Spleen (tissue), 7 donors: ENCODE results near the gene MOXD1.

ENCODE experiments used
- CTCF ChIP-seq, 11 experiments: fragments of 200-600 bp in 7 of 11; fragments of 450-650 bp in 4 of 11; sonication (generic) in 4 of 11; IDR thresholded peaks in 8 of 11; conservative IDR thresholded peaks in 3 of 11; 1 replicate in 7 of 11; 2 replicates in 4 of 11; pipeline versions ENCODE4 v1.4.0 to v1.8.0; 2016 to 2021; ENCODE audit warnings: antibody characterized with exemption in 11 of 11, inconsistent platforms in 4 of 11, mild to moderate bottlenecking in 1 of 11
- POLR2A ChIP-seq, 3 donors: fragments of 450-650 bp; IDR thresholded peaks; one replicate each; pipeline ENCODE4 v1.5.1; 2017; ENCODE audit warnings: antibody characterized with exemption in 3 of 3, mild to moderate bottlenecking in 1 of 3
- POLR2AphosphoS5 ChIP-seq, 3 donors: sonication (generic); formaldehyde crosslinking; IDR thresholded peaks; one replicate each; pipeline ENCODE4 v1.5.1; 2017; ENCODE audit warnings: antibody characterized with exemption in 3 of 3
- donor health status: DM: no; HTN: no; CAD: no; lungs with moderate emphysema.
- donor health status: DM: no; HTN: no; CAD: no.
- donor health status: DM: no; HTN: no; CAD: no.

DNA sequence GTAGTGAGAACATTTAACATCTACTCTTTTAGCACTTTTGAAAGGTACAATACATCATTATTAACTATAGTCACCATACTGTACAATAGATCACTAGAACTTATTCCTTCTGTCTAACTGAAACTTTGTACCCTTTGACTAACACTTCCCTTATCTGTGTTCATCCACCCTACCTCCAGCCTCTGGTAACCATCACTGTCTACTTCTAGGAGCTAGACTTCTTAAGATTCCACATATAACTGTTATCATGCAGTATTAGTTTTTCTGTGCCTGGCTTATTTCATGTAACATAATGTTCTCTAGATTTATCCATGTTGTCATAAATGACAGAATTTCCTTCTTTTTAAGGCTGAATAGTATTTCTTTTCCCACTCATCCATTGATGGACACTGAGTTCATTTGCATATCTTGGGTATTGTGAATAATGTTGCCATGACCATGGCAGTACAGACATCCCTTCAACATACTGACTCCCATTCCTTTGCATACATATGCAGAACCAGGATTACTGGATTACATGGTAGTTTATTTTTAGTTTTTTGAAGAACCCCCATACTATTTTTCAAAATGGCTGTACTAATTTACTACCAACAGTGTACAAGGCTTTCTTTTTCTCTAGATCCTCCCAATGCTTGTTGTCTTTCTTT, 135.7 kb downstream of the MOXD1 start:
- TF ChIP-seq CTCF (IDR thresholded peaks at IDR 0.05 in 8 of 11, conservative IDR thresholded peaks at IDR 0.05 in 3 of 11) (no peak), POLR2AphosphoS5 (IDR thresholded peaks at IDR 0.05) (no peak), POLR2A (IDR thresholded peaks at IDR 0.05) (no peak)
